HG02678 (cell line): Measurements from ENCODE around the gene FAHD1.

Source experiments
- ATAC-seq: cut with Tn5 transposase; IDR thresholded peaks from one replicate; pipeline ENCODE4 v1.9.1; 2021; ENCODE audit warnings: mild to moderate bottlenecking, moderate library complexity; ENCODE audit not compliant: unreplicated experiment

The FAHD1 gene

DNA sequence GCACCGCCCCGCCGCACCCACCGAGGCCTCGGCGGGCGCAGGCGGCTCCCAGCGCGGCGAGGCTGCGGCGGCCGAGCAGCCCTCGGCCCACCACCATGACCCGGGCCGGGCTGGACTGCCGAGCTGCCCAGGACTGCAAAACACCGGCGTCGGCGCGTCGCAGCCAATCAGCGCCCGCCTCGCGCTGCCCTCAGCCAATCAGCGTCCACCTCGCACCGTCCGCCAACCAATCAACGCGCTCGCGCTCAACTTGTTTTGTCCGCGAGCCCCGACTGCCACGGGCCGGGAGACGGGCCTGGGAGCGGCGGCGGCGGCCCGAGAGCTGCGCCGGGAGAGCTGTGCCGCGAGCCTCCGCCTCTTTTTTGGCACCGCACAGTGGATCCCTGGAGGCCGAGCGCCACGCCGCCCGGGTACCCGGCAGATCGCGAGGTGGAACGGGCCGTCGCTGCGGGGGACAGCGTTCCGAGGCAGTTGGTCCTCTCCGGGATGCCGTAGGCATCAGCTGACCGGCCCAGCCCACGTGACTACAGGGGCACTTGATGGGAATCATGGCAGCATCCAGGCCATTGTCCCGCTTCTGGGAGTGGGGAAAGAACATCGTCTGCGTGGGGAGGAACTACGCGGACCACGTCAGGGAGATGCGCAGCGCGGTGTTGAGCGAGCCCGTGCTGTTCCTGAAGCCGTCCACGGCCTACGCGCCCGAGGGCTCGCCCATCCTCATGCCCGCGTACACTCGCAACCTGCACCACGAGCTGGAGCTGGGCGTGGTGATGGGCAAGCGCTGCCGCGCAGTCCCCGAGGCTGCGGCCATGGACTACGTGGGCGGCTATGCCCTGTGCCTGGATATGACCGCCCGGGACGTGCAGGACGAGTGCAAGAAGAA, at the start of gene FAHD1, which contains the start of gene HAGH:
TSS of gene FAHD1 (plus strand) at position 516 of the 883 bp plus-strand sequence. CDS start at position 549, 33 bp downstream.
TSS of gene HAGH (minus strand) at position 135 of the 883 bp plus-strand sequence. CDS start at position 97, 38 bp downstream.
- peak; percentile 87 for ATAC-seq

GRCh38 chr16:1777375-1778199, 49.4 kb upstream of the FAHD1 start:
- ATAC-seq, result no peak

DNA sequence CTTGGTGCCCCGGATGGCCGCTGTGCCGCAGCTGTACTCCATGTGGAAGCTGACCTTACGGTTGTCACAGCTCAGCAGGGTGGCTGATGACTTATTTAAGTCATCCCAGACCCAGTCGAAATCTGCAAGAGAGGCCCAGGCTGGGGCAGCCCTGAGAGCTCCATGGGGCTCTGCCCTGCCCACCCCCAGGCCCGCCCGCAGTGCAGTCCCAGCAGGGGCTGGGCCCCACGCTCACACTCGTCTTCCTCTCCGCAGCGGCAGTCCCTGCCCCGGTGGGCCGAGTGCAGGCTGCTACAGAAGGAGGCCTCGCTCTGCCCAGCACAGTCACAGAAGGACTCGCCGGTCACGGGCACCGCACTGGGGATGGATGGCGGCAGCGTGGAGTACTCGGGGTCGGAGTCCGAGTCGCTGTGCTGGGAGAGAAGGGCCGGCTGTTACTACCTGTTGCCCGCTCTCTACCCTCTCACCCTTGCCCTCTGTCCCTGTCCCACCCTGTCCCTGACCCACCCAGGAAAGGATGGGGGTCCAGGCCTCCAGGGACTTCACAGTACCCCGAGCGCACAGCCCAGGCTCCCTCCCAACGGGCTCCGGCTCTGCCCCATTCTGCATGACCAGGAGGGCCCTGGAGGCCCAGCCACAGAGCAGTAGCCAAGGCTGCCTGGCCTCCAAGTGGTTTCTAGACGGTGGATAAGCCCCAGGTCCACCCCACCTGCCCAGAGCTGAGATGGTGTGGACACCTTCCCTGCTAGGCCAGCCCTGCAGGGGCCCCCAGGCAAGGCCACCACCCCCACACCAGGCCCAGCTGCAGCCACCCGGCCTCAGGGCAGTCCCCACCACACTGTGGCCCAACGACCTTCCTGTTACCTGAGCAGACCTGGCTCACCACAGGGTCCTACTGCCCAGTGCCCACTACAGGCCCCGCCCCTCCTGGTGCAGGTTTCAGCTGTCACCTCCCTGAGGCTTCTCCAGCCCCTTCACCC, 48.5 kb upstream of the FAHD1 start:
- ATAC-seq, result no peak

DNA sequence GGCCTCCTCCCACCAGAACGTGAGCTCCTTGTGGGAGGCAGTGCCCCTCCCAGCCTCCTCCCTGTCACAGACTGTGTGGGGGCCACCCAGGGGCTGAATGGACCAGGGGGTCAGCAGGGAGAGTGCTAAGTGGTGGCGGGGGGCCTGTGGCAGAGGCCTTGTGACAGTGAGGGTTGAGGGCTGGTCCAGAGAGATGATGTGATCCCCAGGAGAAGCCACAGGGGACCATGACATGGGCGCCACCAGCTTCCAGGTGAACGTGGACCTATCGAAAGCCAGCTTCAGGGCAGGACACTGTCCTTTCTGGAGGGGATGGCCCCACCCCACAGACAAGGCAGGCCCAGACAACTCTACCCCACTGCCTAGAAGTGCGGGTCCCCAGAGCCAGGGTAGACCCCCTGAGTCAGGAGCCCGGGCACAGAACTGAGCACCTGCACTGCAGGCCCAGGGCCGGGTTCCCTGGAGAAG, 47.7 kb upstream of the FAHD1 start:
- ATAC-seq, result no peak

DNA sequence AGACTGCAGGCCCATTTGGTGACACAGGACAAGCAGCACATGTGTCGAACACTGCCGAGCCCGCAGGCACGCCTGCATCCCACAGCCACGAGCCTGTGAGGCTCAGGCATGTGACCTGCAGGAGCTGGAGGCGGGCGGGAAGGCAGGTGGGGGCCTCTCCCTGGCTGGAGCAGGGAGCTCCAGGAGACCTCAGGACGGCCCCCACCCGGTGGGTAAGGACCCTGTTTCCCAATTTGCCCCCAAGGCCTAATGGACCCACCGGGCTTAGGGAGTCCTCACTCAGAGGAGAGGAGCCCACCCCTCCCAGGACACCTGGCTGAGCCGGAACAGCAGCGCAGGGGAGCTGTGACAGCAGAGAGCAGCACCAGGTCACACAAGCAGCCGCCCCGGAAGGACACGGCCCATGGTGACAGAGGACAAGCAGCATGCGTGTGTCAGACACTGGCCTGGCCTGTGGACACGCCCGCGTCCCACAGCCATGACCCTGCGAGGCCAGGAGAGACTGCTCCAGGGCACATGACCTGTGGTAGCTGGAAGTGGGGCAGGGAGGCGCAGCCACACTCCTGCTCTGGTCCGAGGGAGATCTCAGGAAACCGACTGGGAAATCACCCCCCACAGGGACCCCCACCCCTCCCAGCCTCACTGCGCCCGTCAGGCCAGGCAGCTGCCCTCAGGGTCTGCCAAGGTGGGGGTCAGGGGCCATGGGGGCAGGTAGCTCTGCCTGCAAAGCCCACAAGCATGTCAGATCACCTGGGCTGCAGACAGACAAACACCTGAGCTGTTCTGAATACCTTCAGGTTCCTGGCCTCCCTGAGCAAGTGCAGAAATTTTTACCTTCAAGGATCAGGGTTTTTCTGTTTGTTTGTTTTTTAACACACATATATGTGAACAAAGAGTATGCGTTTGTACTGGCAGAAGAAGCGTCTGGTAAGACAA, 47.0 kb upstream of the FAHD1 start:
- ATAC-seq, result no peak

DNA sequence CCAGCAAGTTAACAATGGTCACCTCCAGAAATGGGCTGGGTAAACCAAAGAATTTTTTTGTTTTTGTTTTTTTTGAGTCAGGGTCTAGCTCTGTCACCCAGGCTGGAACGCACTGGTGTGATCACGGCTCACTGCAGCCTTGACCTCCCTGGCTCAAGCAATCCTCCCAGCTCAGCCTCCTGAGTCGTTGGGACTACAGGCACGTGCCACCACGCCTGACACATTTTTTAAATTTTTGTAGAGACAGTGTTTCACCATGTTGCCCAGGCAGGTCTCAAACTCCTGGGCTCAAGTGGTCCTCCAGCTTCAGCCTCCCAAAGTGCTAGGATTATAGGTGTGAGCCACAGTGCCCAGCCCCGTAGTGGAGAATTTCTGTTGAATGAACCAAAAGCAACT, 46.3 kb upstream of the FAHD1 start:
- no peak for ATAC-seq

DNA sequence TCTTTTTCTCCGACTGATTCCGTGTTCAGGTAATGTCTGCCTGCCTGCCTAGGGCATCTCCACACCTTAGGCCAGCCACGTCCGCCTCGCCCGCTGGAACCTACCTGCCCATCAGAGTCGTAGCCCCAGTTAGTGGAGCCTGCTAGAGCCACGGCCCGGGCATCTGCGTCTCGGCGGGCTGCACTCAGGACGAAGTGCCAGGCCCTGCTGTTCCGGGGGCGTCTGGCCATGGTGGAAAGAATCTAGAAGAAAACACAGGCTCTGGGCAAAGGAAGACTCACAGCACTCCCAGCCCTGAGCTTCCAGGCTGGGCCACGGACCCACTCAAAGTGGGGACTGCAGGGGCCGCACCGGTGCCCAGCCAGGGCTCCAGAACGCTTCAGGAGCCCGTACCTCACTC, 45.8 kb upstream of the FAHD1 start:
- no peak for ATAC-seq

DNA sequence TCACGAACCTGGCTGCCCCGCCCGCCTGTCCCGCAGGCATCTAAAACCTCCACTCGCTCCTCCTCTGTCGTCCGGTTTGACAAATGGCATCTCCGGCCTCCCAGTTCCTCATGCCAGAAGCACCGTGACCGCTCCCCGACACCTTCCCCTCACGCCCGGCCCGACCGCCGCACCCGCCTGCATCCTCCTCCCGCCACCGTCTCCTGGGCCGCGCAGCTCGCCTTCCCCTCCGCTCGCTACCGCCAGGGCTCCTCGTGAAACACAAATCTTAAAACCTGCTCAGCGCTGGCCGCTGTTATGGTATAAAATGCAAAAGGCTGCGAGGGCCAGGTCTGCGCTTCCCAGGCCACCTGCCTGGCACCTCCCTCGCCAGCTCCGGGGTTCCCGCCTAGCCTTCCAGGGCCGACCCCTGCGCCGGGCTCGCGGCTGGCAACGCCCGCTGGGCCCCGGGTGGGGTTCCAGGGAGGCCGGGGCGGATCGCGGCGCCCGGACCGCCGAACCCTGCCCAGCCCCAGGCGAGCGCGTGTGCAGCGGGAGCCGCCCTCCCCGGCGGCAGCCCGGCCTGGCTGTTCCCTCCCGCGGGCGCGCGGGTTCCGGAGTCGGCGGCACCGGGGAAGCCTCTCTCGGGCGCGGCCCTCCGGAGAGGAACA, 45.1 kb upstream of the FAHD1 start:
- peak; percentile 2 for ATAC-seq

DNA sequence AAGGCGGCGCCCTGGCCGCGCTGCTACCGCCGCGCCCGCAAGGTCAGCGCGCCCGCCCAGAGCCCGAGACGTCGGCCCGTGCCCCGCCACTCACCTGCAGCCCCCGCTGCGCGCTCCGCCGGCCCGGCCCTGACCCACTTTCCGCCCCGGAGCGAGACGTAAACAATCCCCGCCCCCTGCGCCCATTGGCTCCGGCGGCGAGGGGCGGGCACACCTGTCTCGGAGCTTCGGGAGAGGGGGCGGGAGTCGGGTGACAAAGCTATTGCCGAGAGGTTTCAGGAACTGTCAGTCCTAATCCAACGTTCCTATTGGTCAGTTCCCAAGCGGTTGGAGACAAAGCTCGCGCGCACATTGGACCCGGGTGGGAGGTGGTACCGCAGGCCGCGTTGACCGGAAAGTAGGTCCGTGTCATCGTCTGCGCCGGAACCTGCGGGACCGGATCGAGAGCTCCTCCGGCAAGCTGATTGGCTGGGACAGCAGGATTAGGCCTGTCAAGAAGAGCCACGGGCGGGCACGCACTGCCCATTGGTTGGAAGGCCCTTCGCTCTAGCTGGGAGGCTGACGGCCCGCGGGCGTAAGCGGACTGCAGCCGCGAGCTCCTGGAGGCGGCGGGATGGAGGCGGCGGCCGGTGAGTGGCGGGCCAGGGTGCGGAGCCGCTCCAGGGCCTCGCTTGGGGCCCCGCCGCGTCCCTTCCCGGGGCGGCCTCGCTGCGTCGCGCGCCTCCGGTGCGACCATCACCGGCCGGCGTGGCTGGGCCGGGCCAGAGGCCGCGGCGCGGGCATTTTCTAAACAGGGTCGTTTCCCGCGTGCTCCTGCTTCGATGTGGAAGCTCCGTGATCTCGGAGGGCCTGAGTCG, 44.4 kb upstream of the FAHD1 start, which contains the start of the genes NUBP2 and SPSB3:
TSS of gene NUBP2 (plus strand) at position 553 of the 857 bp plus-strand sequence. CDS start at position 614, 61 bp downstream.
TSS of gene SPSB3 (minus strand) at position 164 of the 857 bp plus-strand sequence. CDS start 1,088 bp downstream, outside the sequence.
- ATAC-seq, result peak; percentile 86

DNA sequence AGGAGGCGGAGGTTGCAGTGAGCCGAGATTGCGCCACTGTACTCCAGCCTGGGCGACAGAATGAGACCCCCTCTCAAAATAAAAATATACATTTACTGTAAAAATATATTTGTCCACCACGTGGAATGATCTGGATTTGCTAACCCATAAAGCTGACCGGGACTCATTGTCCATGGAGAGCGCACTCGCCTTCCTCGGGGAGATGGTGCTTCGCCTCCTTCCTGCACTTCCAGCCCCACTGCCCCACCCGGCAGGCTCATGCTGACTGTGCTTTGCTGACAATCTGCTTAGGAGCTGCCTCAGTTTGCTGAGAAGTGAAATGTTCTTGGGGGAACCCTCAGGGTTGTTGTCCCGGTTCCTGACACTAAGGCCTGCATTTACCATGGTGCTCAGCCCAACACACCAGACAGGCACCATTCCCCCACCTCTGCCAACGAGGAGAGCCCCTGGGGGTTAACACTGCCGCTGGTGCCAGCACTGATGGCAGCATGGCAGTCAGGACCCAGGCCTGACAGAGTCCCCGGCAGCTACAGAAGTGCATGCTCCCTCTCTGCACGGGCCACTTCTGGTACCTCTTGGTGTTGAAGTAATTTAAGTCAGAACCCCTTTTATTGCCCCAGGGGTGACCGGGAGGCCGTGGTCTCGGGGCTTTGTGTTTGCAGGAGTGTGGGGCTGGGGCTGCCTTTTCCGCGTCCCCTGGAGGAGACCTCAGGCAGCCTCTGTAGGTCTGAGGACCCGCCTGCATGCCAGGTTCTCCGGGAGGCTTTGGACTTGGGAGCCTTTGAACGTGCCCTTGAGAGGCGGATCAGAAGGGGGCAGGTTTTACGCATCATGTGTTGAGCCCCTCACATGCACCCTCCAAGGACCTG, 41.8 kb upstream of the FAHD1 start:
- no peak for ATAC-seq

DNA sequence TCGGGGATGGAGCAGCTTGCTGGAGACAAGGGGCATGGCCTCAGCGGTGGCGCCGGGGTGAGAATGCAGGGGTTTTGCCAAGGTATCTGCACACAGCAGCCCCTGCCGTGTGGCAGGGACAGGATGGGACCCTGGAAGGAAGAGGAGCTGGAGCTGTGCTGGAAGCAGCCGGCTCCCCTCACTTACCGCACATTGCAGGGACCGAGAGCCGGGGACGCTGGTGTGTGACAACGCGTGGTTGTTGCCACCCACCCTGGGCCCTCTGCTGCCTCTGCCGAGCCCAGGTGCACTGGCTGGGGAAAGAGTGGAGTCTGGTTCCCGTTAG, 41.2 kb upstream of the FAHD1 start:
- ATAC-seq, result no peak

DNA sequence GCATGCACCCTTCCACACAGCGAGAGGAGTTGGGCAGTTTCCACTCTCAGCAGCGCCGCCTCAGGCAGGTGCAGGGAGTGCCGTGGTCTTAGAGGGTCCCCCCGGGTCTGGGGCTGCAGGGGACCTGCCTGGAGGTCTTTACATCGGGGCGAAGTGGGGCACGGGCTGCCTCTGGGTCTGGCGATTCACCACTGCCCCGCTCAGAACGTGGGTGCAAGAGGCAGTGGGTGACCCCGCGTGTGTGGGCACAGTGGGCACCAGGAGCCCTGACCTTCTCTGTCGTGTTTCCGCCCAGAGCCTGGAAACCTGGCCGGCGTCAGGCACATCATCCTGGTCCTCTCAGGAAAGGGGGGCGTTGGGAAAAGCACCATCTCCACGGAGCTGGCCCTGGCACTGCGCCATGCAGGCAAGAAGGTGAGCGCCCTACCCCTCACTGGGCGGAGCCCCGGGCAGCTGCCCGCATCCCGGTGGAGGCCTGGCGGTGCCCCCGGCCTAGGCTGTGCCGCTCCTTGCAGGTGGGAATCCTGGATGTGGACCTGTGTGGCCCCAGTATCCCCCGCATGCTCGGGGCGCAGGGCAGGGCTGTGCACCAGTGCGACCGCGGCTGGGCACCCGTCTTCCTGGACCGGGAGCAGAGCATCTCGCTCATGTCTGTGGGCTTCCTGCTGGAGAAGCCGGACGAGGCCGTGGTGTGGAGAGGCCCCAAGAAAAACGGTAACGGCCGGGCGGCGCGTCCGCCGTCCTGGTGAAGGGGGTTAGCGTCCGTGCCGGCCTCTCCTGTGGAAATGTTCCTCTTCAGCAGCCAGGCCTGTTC, 40.6 kb upstream of the FAHD1 start:
- no peak for ATAC-seq

- no peak for ATAC-seq
These were observed 40.0 kb upstream of the FAHD1 start for GRCh38 chr16:1787056-1787321.

GRCh38 chr16:1787322-1788094, 39.5 kb upstream of the FAHD1 start:
- no peak for ATAC-seq

GRCh38 chr16:1788095-1788707, 38.8 kb upstream of the FAHD1 start:
- no peak for ATAC-seq
